GM21723 (cell line): ENCODE measurements around the gene CLCN2.

Experiments
- ATAC-seq: cut with Tn5 transposase; IDR thresholded peaks from one replicate; pipeline ENCODE4 v1.9.1; 2021; ENCODE audit warnings: mild to moderate bottlenecking, moderate library complexity; ENCODE audit not compliant: unreplicated experiment

Gene CLCN2

GRCh38 chr3:184361932-184362667, 695 bp upstream of the CLCN2 start:
- ATAC-seq, result peak; percentile 5

GRCh38 chr3:184360929-184361531, 375 bp downstream of the CLCN2 start:
- ATAC-seq, result peak; percentile 2

GRCh38 chr3:184360070-184360928, 1.1 kb downstream of the CLCN2 start:
- ATAC-seq, result no peak

- ATAC-seq, result no peak
Measured at GRCh38 chr3:184359610-184360009, 1.8 kb downstream of the CLCN2 start.

- no peak for ATAC-seq
Measured at GRCh38 chr3:184358921-184359350, 2.5 kb downstream of the CLCN2 start.

- no peak for ATAC-seq
Measured at GRCh38 chr3:184358124-184358767, 3.2 kb downstream of the CLCN2 start.

GRCh38 chr3:184357248-184358123, 3.9 kb downstream of the CLCN2 start:
- ATAC-seq, result no peak

- no peak for ATAC-seq
Measured at GRCh38 chr3:184355261-184356040, 6.0 kb downstream of the CLCN2 start.

- no peak for ATAC-seq
Measured at GRCh38 chr3:184354754-184355153, 6.7 kb downstream of the CLCN2 start.

GRCh38 chr3:184354121-184354728, 7.2 kb downstream of the CLCN2 start:
- peak; percentile 55 for ATAC-seq

- no peak for ATAC-seq
Measured at GRCh38 chr3:184353546-184353941, 7.9 kb downstream of the CLCN2 start.

GRCh38 chr3:184352897-184353545, 8.4 kb downstream of the CLCN2 start:
- ATAC-seq, result no peak

GRCh38 chr3:184352149-184352785, 9.1 kb downstream of the CLCN2 start:
- no peak for ATAC-seq

GRCh38 chr3:184351511-184352148, 9.8 kb downstream of the CLCN2 start:
- ATAC-seq, result no peak

GRCh38 chr3:184350618-184351017, 10.8 kb downstream of the CLCN2 start:
- ATAC-seq, result no peak

- ATAC-seq, result no peak
Measured at GRCh38 chr3:184349563-184350470, 11.6 kb downstream of the CLCN2 start.

- no peak for ATAC-seq
Measured at GRCh38 chr3:184348057-184348382, 13.4 kb downstream of the CLCN2 start.
